HG03139 (cell line): Measurements from ENCODE around the gene GTF2A1L.

Source experiments
- ATAC-seq: cut with Tn5 transposase; IDR thresholded peaks from one replicate; pipeline ENCODE4 v1.9.1; 2021; ENCODE audit not compliant: unreplicated experiment

GTF2A1L gene

DNA sequence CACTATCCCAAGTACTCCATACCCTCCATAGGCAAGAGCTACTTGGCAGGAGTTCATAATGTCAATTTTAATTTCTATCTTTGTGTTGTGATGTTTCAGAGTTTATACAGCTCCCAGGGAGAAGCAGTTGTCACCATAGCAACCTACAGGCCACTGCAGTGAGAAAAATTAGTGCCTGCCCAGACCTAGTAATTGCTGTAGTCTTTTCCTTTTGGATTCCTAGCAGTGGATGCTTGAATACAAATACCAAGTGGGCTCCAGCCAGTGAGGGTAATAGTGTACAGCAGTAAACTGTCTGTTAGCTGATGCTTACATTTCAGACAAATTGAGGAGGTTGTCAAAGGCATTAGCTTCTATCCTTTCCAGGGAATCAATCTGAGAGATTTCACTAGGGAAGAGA is 111.2 kb downstream of the GTF2A1L start:
- ATAC-seq: no peak
